ENCODE data around the gene DUSP28.
"Not testable (repeated sequence)": the region's sequence is repeated elsewhere in the genome, so short reads cannot be mapped to it uniquely, and the experiment has no call there.

The DUSP28 gene

GRCh38 chr2:240519396-240520129, 40.6 kb upstream of the DUSP28 start:
- 59 to 66% methylated on average over 19 to 20 of the region's 25 CpGs for WGBS, 2 experiments (ENCODE audit: insufficient coverage in 2 of 2)
- H3K4me1 ChIP-seq (ENCODE audit: control insufficient read depth, insufficient read depth, low read length, poor library complexity, severe bottlenecking): no peaks in the 10 kb centered on the region
- H3K36me3 ChIP-seq (ENCODE audit: control insufficient read depth, insufficient read depth, low read length): peaks cover 21% of the 10 kb centered on the region
- no peak overlapping the region for H3K27ac ChIP-seq (ENCODE audit: low read depth, low read length, severe bottlenecking)
- peaks cover 15% of the 10 kb centered on the region for H3K9me3 ChIP-seq (ENCODE audit: control insufficient read depth, low read length)
- no peak overlapping the region for H3K4me3 ChIP-seq (ENCODE audit: extremely low read depth, insufficient read depth, low read length, poor library complexity, severe bottlenecking)

DNA sequence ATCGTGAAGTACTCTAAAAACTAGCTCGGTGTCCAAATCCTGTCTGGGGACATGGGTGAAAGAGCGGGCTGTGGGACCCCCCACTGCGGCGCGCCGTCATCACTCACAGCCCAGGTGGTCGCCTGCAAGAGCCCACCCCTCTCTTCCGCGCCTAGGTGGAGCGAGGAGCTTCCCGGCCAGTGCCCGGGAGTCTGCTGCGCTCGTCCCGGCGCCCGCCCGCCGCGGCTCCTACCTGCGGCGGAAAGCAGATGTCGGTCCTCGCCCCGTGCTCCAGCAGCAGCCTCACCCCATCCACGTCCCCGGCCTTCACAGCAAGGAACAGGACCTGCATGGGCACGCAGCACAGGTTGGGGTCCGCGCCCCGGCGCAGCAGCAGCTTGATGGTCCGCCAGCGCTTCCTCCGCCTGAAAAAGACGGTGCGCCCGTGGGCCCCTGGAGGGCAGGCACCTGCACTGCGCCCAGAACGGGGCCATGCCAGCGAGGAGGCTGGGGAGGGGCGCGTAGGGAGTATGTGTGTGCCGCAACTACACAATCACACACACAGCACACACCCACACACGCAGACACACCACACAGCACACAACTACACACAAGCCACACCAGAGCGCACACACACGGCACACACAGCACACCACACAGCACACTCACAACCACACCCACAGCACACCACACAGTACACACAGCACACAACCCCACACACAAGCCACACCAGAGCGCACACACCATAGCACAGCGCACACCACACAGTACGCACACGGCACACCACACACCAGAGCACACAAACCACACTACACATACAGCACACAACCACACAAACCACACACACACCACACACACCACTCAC, 39.8 kb upstream of the DUSP28 start:
- Histone ChIP-seq H3K4me3 (ENCODE audit: extremely low read depth, insufficient read depth, low read length, poor library complexity, severe bottlenecking) (no peak overlapping the region), H3K4me1 (ENCODE audit: control insufficient read depth, insufficient read depth, low read length, poor library complexity, severe bottlenecking) (no peaks in the 10 kb centered on the region), H3K9me3 (ENCODE audit: control insufficient read depth, low read length) (peaks cover 22% of the 10 kb centered on the region), H3K36me3 (ENCODE audit: control insufficient read depth, insufficient read depth, low read length) (peaks cover 24% of the 10 kb centered on the region), H3K27ac (ENCODE audit: low read depth, low read length, severe bottlenecking) (no peak overlapping the region)
- WGBS, 2 experiments (ENCODE audit: insufficient coverage in 2 of 2): 33 to 45% methylated on average over 32 to 42 of the region's 52 CpGs

GRCh38 chr2:240520974-240521350, 39.2 kb upstream of the DUSP28 start:
- no peaks in the 10 kb centered on the region for H3K4me1 ChIP-seq (ENCODE audit: control insufficient read depth, insufficient read depth, low read length, poor library complexity, severe bottlenecking)
- 91 to 97% methylated on average over 9 to 12 of the region's 12 CpGs for WGBS, 2 experiments (ENCODE audit: insufficient coverage in 2 of 2)
- peaks cover 28% of the 10 kb centered on the region for H3K36me3 ChIP-seq (ENCODE audit: control insufficient read depth, insufficient read depth, low read length)

DNA sequence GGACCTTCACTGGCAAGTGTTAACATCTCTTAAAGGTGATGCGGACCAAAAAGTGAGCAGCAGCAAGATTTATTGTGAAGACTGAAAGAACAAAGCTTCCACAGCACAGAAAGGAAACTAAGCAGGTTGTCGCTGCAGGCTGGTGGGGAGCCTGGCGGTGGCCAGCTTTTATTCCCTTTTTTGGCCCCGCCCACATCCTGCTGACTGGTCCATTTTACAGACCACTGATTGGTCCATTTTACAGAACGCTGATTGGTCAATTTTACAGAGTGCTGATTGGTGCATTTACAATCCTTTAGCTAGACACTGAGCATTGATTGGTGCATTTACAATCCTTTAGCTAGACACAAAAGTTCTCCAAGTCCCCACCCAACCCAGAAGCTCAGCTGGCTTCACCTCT, 38.3 kb upstream of the DUSP28 start:
- Histone ChIP-seq H3K36me3 (ENCODE audit: control insufficient read depth, insufficient read depth, low read length) (peaks cover 33% of the 10 kb centered on the region), H3K9me3 (ENCODE audit: control insufficient read depth, low read length) (peaks cover 37% of the 10 kb centered on the region)
- H3K27ac ChIP-seq (ENCODE audit: low read depth, low read length, severe bottlenecking); H3K4me3 ChIP-seq (ENCODE audit: extremely low read depth, insufficient read depth, low read length, poor library complexity, severe bottlenecking); H3K4me1 ChIP-seq (ENCODE audit: control insufficient read depth, insufficient read depth, low read length, poor library complexity, severe bottlenecking): not testable (repeated sequence)
- WGBS, 2 experiments (ENCODE audit: insufficient coverage in 2 of 2): 89 to 96% methylated on average over 5 of the region's 5 CpGs

More at GRCh38 chr2:240520974-240521350, 39.2 kb upstream of the DUSP28 start:
- Histone ChIP-seq H3K4me3 (ENCODE audit: extremely low read depth, insufficient read depth, low read length, poor library complexity, severe bottlenecking) (no peak overlapping the region), H3K27ac (ENCODE audit: low read depth, low read length, severe bottlenecking) (no peak overlapping the region), H3K9me3 (ENCODE audit: control insufficient read depth, low read length) (peaks cover 28% of the 10 kb centered on the region)

- 94 to 98% methylated on average over 12 of the region's 12 CpGs for WGBS, 2 experiments (ENCODE audit: insufficient coverage in 2 of 2)
- H3K9me3 ChIP-seq (ENCODE audit: control insufficient read depth, low read length): peaks cover 41% of the 10 kb centered on the region
- peaks cover 35% of the 10 kb centered on the region for H3K36me3 ChIP-seq (ENCODE audit: control insufficient read depth, insufficient read depth, low read length)
Observed at GRCh38 chr2:240522406-240522805, 37.8 kb upstream of the DUSP28 start.

GRCh38 chr2:240523451-240524281, 36.5 kb upstream of the DUSP28 start:
- Histone ChIP-seq H3K4me1 (ENCODE audit: control insufficient read depth, insufficient read depth, low read length, poor library complexity, severe bottlenecking) (no peaks in the 10 kb centered on the region), H3K9me3 (ENCODE audit: control insufficient read depth, low read length) (peaks cover 40% of the 10 kb centered on the region), H3K27ac (ENCODE audit: low read depth, low read length, severe bottlenecking) (no peak overlapping the region), H3K36me3 (ENCODE audit: control insufficient read depth, insufficient read depth, low read length) (peaks cover 35% of the 10 kb centered on the region), H3K4me3 (ENCODE audit: extremely low read depth, insufficient read depth, low read length, poor library complexity, severe bottlenecking) (no peak overlapping the region)
- WGBS, 2 experiments (ENCODE audit: insufficient coverage in 2 of 2): 94 to 96% methylated on average over 27 to 31 of the region's 32 CpGs

More at GRCh38 chr2:240522406-240522805, 37.8 kb upstream of the DUSP28 start:
- Histone ChIP-seq H3K27ac (ENCODE audit: low read depth, low read length, severe bottlenecking) (no peak overlapping the region), H3K4me1 (ENCODE audit: control insufficient read depth, insufficient read depth, low read length, poor library complexity, severe bottlenecking) (no peaks in the 10 kb centered on the region), H3K4me3 (ENCODE audit: extremely low read depth, insufficient read depth, low read length, poor library complexity, severe bottlenecking) (no peak overlapping the region)

DNA sequence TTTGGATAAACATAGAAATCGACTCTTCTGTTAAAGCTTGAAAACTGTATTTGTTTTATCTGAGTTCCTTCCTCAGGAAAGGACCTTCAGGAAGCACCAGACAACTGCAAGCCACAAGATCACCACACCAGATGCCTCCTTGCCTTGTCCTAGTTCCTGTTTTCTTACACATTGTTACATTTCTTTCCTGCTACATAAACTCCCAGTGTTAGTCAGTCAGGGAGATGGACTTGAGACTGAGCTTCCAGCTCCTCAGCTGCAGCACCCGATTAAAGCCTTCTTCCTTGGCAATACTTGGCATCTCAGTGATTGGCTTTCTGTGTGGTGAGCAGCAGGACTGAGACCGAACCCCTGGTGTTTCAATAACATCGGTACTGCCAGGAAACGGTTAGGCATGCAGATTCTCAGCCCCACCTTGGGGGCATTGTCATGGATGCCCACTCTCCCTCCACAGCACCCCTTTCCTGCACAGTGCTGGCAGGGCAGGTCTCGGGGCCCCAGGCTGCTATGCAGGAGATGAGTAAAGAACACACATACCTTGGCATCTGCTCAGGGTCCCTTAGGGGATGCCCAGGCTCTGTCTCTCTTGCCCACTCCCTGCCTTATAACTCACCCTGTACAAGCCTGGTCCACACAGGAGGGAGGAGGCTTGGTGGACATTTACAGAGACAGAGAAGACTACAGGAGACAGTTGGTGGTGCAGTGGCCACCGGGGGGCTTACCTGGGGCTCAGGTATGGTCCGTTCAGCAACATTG, 35.0 kb upstream of the DUSP28 start:
- 88 to 93% methylated on average over 5 to 6 of the region's 8 CpGs for WGBS, 2 experiments (ENCODE audit: insufficient coverage in 2 of 2)
- Histone ChIP-seq H3K4me3 (ENCODE audit: extremely low read depth, insufficient read depth, low read length, poor library complexity, severe bottlenecking) (no peak overlapping the region), H3K27ac (ENCODE audit: low read depth, low read length, severe bottlenecking) (no peak overlapping the region), H3K4me1 (ENCODE audit: control insufficient read depth, insufficient read depth, low read length, poor library complexity, severe bottlenecking) (no peaks in the 10 kb centered on the region), H3K9me3 (ENCODE audit: control insufficient read depth, low read length) (peaks cover 41% of the 10 kb centered on the region), H3K36me3 (ENCODE audit: control insufficient read depth, insufficient read depth, low read length) (peaks cover 39% of the 10 kb centered on the region)

DNA sequence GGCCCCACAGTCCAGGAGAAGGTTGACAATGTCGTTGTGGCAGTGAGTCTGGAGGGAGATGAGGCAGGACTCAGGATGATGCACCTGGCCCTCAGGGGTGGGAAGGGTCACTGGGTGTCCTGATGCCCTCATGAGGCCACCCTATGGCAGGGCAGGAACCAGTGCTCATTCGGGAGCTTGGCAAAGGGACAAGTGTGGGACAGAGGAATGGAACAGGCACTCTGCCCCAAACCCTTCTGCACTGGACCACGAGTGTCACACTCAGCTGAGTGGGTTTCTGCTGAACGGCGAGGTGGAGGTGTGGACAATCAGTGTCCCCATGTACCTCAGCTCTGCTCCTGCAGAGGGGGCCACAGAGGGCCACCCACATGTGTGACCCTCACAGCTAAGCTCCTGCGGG, 34.4 kb upstream of the DUSP28 start:
- Histone ChIP-seq H3K27ac (ENCODE audit: low read depth, low read length, severe bottlenecking) (no peak overlapping the region), H3K4me3 (ENCODE audit: extremely low read depth, insufficient read depth, low read length, poor library complexity, severe bottlenecking) (no peak overlapping the region), H3K4me1 (ENCODE audit: control insufficient read depth, insufficient read depth, low read length, poor library complexity, severe bottlenecking) (no peaks in the 10 kb centered on the region), H3K36me3 (ENCODE audit: control insufficient read depth, insufficient read depth, low read length) (peaks cover 39% of the 10 kb centered on the region), H3K9me3 (ENCODE audit: control insufficient read depth, low read length) (peaks cover 46% of the 10 kb centered on the region)
- 94 to 97% methylated on average over 6 of the region's 6 CpGs for WGBS, 2 experiments (ENCODE audit: insufficient coverage in 2 of 2)

DNA sequence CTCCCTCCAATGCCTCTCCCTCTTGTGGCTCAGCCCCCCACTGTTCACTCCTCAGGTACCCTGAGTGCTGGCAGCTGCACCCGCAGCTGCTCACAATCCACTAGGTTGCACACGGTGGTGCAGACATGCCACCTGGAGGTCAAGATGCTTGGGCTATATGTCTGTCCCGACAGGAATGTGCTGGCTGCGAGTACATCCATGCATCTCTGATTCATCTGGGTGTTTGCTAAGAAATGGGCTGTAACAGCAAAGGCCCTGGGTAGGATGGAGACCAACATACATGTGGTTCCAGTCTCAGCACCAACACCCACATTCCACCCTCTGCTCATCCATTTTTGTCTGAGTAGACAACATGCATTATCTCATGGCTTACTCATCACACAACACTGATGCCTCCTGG, 33.6 kb upstream of the DUSP28 start:
- H3K9me3 ChIP-seq (ENCODE audit: control insufficient read depth, low read length): peaks cover 51% of the 10 kb centered on the region
- no peak overlapping the region for H3K4me3 ChIP-seq (ENCODE audit: extremely low read depth, insufficient read depth, low read length, poor library complexity, severe bottlenecking)
- no peaks in the 10 kb centered on the region for H3K4me1 ChIP-seq (ENCODE audit: control insufficient read depth, insufficient read depth, low read length, poor library complexity, severe bottlenecking)
- H3K36me3 ChIP-seq (ENCODE audit: control insufficient read depth, insufficient read depth, low read length): peaks cover 39% of the 10 kb centered on the region
- WGBS, 2 experiments (ENCODE audit: insufficient coverage in 2 of 2): 51 to 100% methylated on average over 3 of the region's 4 CpGs
- H3K27ac ChIP-seq (ENCODE audit: low read depth, low read length, severe bottlenecking): no peak overlapping the region
